AG04450 (cell line): ENCODE measurements around the gene TRIM41. TPM values are rescaled to one million over a fixed set of nuclear protein-coding genes. Genes with fewer than 3 reads are reported as not detected.

Experiments used
- CTCF ChIA-PET: fragments of 300-600, 350-600 bp; formaldehyde crosslinking; extraction: SDS; loops from one replicate; lab custom pipeline; 2022; ENCODE audit warnings: antibody characterized with exemption, inconsistent platforms; lab: Charles Lee
- POLR2A ChIA-PET: fragments of 350-600 bp; formaldehyde crosslinking; extraction: SDS; loops from one replicate; lab custom pipeline; 2021; ENCODE audit warnings: antibody characterized with exemption, inconsistent platforms; lab: Yijun Ruan, JAX
- DNase-seq: peaks from one replicate; pipeline ENCODE4 v3.0.0-alpha.2; 2011; ENCODE audit warnings: low read depth, low spot score
- H3K27ac ChIP-seq: one replicate; pipeline ENCODE4 v1.5.1; 2012; ENCODE audit warnings: low read depth, low read length, control low read depth
- H3K27me3 ChIP-seq: one replicate; pipeline ENCODE4 v1.6.0; 2012; ENCODE audit warnings: low read length; ENCODE audit not compliant: control insufficient read depth, insufficient read depth
- H3K4me3 ChIP-seq: 2 replicates; pipeline ENCODE4 v1.5.1; 2011; ENCODE audit warnings: mild to moderate bottlenecking, low read depth, low read length, control low read depth
- H3K9me3 ChIP-seq: 2 replicates; pipeline ENCODE4 v1.5.1; 2012; ENCODE audit warnings: low read length; ENCODE audit not compliant: control insufficient read depth, insufficient read depth
- CTCF ChIP-seq: IDR thresholded peaks from 2 replicates; pipeline ENCODE4 v1.5.1; 2011; ENCODE audit warnings: low read depth, low read length, control low read depth, inconsistent platforms
- polyA plus RNA-seq: library from polyadenylated mRNA; depleted of rRNA; stranded (reverse); fragments of >200 nt; gene quantifications from 2 replicates; pipeline ENCODE4 v1.2.3, GENCODE V29; 2011

TRIM41 gene
- polyA plus RNA-seq, 1 experiment: 11.5 TPM

GRCh38 chr5:181186986-181187499, 36.0 kb upstream of the TRIM41 start:
- no peak for DNase-seq
- no peaks in the 10 kb centered on the region; the same call in 1 of the 2 replicates for H3K9me3 ChIP-seq
- ChIA-PET CTCF (interaction anchor here (1.1 kb wide), 1 partner anchor 18 kb away, joined by 5 read pairs; no protein-coding TSS in a partner anchor), POLR2A (interaction anchor here (5.8 kb wide), 1 partner anchor 20 kb away, joined by 72 read pairs; no protein-coding TSS in a partner anchor)
- H3K4me3 ChIP-seq: peak overlapping the region; percentile 47
- no peak for TF ChIP-seq CTCF
- peak overlapping the region; percentile 47 for H3K27ac ChIP-seq
- H3K27me3 ChIP-seq: no peaks in the 10 kb centered on the region

GRCh38 chr5:181187500-181188213, 35.4 kb upstream of the TRIM41 start:
- peak; percentile 35 for TF ChIP-seq CTCF
- DNase-seq: peak; percentile 55
- Histone ChIP-seq H3K27ac (peak overlapping the region; percentile 47), H3K27me3 (no peaks in the 10 kb centered on the region), H3K4me3 (peak overlapping the region; percentile 57), H3K9me3 (no peaks in the 10 kb centered on the region; the same call in 1 of the 2 replicates)
- ChIA-PET POLR2A (interaction anchor here (0.6 to 5.8 kb wide), 4 partner anchors 20 to 1564 kb away, joined by 3 to 72 read pairs (median 6); partner anchors contain the start of genes HNRNPH1, TRIM41 and TRIM52), CTCF (interaction anchor here (0.7 to 1.1 kb wide), 2 partner anchors 19 to 321 kb away, joined by 3 to 5 read pairs; no protein-coding TSS in a partner anchor)

- H3K4me3 ChIP-seq: peak overlapping the region; percentile 85
- no peaks in the 10 kb centered on the region for H3K27me3 ChIP-seq
- CTCF ChIA-PET: interaction anchor here (0.6 to 1.9 kb wide), 3 partner anchors 13 to 31 kb away, joined by 3 to 4 read pairs (median 3); no protein-coding TSS in a partner anchor
- TF ChIP-seq CTCF: no peak
- POLR2A ChIA-PET: interaction anchor here (0.7 to 5.8 kb wide), 6 partner anchors 16 to 72 kb away, joined by 3 to 72 read pairs (median 6); partner anchors contain the start of genes RACK1, TRIM41, TRIM52 and TRIM7
- H3K9me3 ChIP-seq: no peaks in the 10 kb centered on the region; the same call in 1 of the 2 replicates
- peak; percentile 55 for DNase-seq
- H3K27ac ChIP-seq: peak overlapping the region; percentile 80
These were observed 34.2 kb upstream of the TRIM41 start for GRCh38 chr5:181188700-181189362.

GRCh38 chr5:181189363-181189961, 33.6 kb upstream of the TRIM41 start:
- no peak for TF ChIP-seq CTCF
- no peak for DNase-seq
- ChIA-PET POLR2A (interaction anchor here (0.5 to 5.8 kb wide), 7 partner anchors 15 to 332 kb away, joined by 3 to 72 read pairs (median 5); partner anchors contain the start of genes RACK1, TRIM41, TRIM52 and TRIM7), CTCF (interaction anchor here (0.7 to 1.9 kb wide), 3 partner anchors 12 to 31 kb away, joined by 3 to 4 read pairs (median 3); no protein-coding TSS in a partner anchor)
- Histone ChIP-seq H3K4me3 (peak overlapping the region; percentile 85), H3K27ac (peak overlapping the region; percentile 11), H3K27me3 (no peaks in the 10 kb centered on the region), H3K9me3 (no peaks in the 10 kb centered on the region; the same call in 1 of the 2 replicates)
